Endometrial microvascular endothelial cells (primary cell): ENCODE results near the gene ANAPC5. TPM values are rescaled to one million over a fixed set of nuclear protein-coding genes. Genes with fewer than 3 reads are reported as not detected.
"Not testable (repeated sequence)": the region's sequence is repeated elsewhere in the genome, so short reads cannot be mapped to it uniquely, and the experiment has no call there.

Source experiments
- in situ Hi-C: cut with HindIII; loops from 2 replicates; pipeline ENCODE4 v1.10.0; 2017; ENCODE audit warnings: low sequenced_read_pairs, low pct_unique_long_range_greater_than_20kb; ENCODE audit errors: inconsistent ontology term
- total RNA-seq: library from RNA; depleted of rRNA; stranded (reverse); fragments of >200 nt; gene quantifications from one replicate; pipeline ENCODE4 v1.2.3, GENCODE V29; 2015; ENCODE audit errors: inconsistent ontology term

The ANAPC5 gene, protein sequence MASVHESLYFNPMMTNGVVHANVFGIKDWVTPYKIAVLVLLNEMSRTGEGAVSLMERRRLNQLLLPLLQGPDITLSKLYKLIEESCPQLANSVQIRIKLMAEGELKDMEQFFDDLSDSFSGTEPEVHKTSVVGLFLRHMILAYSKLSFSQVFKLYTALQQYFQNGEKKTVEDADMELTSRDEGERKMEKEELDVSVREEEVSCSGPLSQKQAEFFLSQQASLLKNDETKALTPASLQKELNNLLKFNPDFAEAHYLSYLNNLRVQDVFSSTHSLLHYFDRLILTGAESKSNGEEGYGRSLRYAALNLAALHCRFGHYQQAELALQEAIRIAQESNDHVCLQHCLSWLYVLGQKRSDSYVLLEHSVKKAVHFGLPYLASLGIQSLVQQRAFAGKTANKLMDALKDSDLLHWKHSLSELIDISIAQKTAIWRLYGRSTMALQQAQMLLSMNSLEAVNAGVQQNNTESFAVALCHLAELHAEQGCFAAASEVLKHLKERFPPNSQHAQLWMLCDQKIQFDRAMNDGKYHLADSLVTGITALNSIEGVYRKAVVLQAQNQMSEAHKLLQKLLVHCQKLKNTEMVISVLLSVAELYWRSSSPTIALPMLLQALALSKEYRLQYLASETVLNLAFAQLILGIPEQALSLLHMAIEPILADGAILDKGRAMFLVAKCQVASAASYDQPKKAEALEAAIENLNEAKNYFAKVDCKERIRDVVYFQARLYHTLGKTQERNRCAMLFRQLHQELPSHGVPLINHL
- total RNA-seq, result 187 TPM

DNA sequence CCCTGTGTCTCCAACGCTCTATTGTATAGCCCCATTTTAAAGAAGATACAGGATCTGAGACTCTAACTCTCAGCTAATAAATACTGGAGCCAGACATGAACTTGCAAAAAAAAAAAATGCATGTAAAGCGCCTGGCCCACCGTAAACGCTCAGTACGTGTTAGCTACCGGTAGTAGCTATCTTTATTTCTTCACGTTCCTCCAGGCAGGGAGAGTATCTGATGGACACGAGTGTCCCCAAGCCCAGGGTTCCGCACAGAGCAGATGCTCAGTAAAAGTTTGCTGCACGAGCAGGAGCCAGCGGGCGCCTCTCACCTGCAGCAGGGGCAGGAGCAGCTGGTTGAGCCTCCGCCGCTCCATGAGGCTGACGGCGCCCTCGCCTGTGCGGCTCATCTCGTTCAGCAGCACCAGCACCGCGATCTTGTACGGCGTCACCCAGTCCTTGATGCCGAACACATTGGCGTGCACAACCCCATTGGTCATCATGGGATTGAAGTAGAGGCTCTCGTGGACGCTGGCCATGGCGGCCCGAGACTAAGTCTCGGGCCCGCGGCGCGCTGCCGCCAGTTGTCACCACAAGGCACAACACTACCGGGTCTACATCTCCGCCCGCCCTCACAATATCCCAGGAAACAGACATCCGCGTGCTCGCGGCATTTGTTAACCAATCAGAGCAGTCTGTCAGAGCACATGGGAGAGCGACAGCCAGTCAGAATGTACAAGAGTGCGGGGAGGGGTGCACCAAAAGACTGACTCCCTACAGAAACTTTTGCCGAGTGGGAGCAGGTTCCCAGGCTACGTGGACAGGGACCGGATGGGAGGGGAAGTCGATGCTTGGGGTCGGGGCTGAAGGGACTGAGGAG is at the start of gene ANAPC5:
Gene ANAPC5 (minus strand): TSS at position 592 of the 862 bp plus-strand sequence. CDS start 71 bp downstream, at position 521.
- in situ Hi-C loops, result no loop called here

DNA sequence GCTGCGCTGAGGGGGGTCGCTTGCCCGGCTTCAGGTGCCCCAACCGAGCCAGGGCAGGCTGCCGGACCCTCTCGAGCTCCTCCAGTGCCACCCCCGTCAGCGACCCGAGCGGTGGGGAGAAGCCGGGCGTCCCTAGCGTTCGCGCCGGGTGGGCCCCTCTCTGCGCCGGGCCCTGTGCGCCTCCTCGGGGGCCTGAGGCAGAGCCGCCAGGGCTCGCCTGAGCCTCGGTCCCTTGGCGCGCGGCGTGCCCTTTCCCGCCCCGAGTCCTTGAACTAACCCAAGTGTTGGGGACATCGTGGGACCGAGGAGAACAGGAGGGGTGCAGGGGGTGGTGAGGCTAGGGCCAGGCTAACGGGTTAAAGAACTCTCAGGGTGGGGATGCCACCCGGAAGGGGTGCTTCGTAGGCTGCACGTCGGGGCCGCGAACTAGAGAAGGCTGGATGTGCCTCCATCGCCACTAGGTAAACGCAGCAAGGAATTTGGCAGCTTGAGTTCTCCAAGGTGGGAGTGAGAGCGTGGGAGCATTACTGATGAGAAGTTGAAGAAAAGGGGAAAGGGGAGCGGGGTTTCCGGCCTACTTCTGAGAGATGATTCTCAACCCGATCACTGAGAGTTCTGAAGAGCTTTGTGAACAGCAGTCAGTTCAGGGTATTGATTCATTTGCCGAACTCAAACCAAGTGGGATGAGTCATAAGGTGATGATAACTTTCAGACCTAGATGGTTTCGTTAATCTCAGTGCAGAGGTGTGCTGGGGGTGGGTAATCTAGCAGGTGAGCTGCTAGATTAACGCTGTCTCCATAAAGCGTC is 48.3 kb upstream of the ANAPC5 start:
- in situ Hi-C loops, result no loop called here

DNA sequence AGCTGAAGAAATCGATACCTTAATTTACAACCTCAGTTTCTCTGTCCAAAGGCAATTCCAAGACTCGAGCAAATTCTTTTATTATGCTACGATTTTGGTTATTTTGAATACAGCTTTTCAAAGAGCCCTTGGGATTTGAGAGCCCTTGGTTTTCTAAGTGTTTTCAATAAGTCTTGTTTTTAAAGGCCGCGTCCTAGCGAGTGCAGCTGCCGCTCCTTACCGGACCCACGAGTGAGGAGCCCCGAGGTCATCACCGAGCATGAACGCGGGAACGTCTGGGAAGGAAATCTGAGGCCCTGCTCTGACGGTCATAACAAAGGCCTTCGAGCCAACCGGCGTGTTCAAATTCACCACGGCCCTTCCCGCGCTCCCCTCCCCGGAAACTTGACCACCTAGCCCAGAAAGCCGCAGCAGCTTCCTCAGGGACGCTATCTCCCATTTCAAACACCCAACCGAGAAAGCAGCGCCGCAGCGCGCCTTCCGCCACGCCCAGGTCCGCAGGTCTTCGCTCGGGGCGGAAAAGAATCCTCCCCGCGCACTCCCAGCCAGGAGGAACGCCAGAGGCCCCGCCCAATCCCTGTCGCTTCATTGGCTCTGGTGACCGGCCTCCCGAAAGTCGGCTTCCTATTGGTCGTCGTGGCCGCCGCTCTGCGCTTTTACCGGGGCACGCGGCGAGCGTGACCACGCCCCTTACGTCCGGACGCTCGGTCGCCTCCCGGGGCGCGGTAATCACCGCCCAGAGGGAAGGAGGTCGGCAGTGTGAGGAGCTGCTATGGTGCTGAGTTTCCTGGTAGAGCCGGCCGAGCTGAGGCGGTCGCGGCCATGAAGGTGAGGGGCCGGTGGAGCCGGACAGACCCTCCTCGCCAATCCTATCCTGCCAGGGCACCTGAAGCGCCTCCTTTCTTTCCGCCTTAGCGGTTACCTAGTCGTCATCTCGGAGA is 47.5 kb upstream of the ANAPC5 start, which contains the start of gene RNF34:
Gene RNF34 (plus strand): TSS at position 728 of the 941 bp plus-strand sequence. CDS start 95 bp downstream, at position 823.
- in situ Hi-C loops, result no loop called here

DNA sequence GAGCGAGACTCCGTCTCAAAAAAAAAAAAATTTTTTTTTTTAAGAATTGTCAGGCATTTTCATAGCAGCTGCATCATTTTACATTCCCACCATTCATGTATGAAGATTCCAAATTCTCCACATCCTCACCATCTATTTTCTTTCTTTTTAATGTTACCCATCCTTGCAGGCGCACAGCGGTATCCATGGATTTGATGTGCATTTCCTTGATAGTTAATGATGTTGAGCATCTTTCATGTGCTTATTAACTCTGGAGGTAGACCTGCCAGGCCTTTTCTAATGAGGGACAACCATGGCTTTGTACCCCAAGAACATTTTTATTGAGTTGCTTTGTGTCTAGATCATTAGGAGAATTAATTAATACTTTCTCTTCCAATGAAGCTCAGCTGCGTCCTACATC is 46.1 kb upstream of the ANAPC5 start:
- in situ Hi-C loops, result no loop called here

DNA sequence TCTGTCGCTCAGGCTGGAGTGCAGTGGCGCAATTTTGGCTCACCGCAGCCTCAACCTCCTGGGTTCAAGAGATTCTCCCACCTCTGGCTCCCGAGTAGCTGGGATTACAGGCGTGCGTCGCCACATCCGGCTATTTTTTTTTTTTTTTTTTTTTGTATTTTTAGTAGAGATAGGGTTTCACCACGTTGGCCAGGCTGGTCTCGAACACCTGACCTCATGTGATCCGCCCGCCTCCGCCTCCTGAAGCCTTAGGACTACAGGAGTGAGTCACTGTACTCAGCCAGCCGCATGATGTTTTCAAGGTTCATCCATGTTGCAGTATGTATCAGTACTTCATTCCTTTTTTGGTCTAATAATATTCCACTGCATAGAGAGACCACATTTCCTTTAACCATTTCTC is 45.3 kb upstream of the ANAPC5 start:
- in situ Hi-C loops, result no loop called here

DNA sequence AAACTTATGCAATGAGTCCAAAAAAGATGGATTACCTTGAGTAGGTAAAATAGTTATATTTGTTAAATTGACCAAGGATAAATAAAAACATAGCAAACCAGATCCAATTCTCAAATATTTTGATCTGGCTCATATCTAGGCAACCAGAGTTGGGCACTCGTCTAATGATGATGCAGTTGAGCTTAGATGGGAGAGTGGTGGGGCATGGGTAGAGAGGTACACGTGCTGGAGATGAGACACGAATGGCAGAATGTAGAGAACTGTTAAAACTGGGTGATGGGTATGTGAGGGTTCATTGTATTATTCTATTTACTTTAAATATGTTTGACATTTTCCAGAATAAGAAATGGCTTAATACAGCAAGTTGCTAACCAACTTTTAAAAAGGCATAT is 40.1 kb upstream of the ANAPC5 start:
- in situ Hi-C loops, result no loop called here

DNA sequence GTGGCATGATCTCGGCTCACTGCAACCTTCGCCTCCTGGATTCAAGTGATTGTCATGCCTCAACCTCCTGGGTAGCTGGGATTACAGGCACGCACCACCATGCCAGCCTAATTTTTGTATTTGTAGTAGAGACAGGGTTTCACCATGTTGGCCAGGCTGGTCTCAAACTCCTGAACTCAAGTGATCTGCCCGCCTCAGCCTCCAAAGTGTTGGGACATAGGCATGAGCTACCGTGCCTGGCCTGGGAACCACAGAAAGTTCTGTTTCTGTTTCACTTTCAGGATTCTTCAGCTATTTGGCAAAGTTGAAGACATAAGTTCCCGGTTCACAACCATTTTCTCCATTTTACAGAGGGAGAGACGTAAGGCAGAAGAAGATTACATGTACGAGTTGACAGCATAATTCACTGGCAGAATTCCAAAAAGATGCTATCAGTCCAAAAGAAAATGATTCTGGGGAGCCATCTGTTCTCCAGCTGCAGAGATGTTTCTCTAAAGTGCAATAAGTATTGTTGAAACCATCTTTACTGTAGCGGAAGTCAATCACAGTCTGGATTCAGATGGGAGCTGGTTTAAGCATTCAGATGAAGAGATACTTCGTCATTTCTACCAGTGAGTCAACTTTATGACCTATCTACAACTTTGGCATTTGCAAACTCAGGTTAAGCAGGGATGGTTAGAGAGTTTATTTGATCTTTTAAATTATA is 39.6 kb upstream of the ANAPC5 start:
- in situ Hi-C loops, result no loop called here

DNA sequence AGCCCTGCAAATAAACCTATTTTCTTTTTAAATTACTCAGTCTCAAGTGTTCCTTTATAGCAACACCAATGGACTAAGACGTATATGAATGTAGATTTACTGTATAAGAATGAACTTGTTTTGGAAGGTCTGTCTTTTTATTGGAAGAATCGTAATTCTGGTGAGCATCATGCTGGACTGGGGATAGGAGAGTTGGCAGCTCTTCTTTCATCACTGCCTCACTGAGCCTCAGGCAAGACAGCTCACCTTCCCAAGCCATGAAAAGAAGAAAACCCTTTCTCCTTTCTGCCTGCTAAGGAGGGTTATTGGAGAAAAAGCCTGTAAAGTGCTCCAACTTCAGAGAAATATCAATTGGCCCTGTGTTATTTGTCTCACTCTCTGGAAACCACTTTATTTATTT is 38.6 kb upstream of the ANAPC5 start:
- in situ Hi-C loops, result no loop called here

DNA sequence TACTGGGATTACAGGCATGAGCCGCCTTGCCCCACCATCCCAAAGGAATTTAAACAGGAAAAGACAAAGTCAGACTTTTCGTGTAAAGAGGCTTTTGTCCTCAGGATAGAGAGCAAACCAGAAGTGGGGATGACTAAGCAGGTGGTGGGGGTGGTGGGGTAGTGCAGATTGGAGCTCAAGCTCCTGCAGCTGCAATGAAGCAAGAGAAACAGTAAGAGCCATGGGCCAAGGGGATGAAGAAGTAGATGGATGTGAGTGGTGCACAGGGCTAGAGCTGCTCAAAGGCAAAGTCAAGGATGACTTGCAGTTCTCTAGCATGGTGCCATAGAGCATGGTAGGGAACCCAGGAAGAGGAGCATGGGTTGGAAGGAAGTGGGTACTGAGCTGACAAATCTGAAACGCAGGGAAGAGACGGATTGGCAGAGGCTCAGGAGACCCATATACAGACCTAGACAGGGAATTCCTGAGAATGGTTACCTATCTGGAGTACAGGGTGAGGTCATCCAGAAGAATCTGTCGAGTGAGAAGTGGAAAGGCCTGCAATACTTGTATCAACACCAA is 36.3 kb upstream of the ANAPC5 start:
- in situ Hi-C loops, result no loop called here

DNA sequence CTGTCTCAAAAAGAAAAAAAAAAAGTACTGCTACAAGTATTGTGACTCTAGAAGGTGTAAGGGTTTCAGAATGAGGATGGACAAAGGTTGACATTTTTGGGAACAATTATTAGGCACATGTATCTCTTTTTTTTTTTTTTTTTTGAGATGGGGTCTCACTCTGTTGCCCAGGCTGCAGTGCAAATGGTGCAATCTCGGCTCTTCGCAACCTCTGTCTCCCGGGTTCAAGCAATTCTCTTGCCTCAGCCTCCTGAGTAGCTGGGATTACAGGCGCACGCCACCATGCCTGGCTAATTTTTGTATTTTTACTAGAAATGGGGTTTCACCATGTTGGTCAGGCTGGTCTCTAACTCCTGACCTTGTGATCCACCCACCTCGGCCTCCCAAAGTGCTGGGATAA is 32.7 kb upstream of the ANAPC5 start:
- in situ Hi-C loops, result not testable (repeated sequence)

DNA sequence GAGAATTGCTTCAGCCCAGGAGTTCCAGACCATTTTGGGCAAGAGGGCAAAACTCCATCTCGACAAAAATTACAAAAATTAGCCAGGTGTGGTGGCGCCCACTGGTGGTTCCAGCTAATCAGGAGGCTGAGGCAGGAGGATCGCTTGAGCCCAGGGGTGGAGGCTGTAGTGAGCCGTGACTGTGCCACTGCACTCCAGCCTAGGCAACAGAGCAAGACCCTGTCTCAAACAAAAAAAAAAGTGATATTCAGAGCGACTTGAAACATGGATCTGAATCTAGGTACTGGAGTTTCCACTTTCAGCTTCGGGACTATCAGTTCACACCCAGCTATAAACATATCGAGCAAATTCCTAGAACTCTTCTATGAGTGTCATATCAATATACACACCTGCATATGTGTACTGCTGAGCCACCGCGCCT is 31.4 kb upstream of the ANAPC5 start:
- in situ Hi-C loops, result no loop called here

DNA sequence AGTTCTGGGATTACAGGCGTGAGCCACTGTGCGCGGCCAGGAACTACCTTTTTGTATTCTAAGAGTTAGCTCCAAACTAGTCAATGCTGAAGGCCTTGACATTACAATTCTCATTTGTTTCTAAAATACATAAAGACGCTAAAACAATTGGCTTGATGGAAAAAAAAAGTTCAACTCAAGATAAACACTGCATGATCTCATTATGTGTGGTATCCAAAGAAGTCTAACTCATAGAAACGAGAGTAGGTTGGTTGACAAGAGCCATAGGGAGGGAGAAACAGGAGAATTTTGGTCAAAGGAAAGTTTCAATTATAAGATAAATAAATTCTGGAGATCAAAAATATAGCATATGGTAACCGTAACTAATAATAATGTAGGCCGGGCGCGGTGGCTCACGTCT is 27.7 kb upstream of the ANAPC5 start:
- in situ Hi-C loops, result no loop called here

DNA sequence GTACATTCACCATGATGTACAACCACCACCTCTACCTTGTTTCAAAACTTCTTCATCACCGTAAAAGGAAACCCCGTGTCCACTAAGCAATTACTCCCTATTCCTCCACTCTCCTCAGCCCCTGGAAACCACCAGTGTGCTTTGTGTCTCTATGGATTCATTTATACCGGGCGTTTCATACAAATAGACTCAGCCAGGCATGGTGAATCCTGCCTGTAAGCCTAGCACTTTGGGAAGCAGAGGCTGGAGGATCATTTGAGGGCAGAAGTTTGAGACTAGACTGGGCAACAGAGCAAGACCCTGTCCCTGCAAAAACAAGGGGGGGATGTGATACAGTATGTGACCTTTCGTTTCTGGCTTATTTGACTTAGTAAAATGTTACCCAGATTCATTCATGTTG is 26.5 kb upstream of the ANAPC5 start:
- in situ Hi-C loops, result no loop called here

DNA sequence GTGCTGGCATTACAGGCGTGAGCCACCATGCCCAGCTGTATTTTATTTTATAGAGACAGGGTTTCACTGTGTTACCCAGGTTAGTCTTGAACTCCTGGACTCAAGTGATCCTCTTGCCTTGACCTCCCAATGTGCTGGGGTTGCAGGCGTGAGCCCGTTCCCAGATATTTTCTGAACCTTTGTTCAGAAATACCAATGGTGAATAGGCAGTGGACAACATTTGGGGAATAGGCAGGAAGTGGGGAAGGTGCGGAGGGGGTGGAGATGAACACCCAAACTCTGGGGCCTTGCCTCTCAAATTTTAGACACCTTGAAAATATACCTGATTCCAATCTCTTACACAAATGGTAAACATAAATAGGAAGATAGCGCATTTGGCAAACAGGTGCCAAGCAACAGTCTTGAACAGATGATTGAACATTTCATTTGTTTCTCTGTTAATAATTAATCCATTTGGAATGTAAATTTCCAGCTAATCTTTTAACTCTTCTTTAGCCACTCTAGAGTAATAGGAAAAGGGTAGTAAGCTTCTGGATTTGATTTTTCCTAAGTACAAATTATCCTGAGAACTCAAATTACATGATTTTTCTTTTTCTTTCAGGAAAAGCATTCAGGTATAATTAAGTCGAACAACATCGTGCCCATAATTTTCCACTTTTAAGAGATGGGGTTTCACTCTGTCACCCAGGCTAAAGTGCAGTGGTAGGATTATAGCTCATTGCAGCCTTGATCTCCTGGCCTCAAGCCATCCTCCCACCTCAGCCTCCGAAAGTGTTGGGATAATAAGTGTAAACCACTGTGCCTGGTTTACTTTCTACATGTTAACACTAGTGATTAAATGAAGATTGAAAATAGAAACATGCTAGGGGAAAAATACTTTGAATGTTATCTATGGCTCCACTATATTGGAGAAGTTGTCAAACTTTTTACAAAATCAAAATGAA is 24.8 kb upstream of the ANAPC5 start:
- in situ Hi-C loops, result no loop called here

DNA sequence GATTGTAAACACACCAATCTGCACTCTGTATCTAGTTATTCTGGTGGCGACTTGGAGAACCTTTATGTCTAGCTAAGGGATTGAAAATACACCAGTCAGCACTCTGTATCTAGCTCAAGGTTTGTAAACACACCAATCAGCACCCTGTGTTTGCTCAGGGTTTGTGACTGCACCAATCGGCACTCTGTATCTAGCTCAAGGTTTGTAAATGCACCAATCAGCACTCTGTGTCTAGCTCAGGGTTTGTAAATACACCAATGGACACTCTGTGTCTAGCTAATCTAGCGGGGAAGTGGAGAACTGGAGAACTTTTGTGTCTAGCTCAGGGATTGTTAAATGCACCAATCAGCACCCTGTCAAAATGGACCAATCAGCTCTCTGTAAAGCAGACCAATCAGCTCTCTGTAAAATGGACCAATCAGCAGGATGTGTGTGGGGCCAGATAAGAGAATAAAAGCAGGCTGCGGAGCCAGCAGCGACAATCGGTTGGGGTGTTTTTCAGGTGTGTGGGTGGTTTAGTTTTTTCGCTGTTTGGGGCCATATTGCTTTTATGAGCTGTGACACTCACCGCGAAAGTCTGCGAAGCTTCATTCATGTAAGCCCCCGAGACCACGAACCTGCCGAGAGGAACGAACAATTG is 22.9 kb upstream of the ANAPC5 start:
- in situ Hi-C loops, result not testable (repeated sequence)
